Measurements from ENCODE around the gene ODR4. TPM values are rescaled to one million over a fixed set of nuclear protein-coding genes. Genes with fewer than 3 reads are reported as not detected.
"Not testable (repeated sequence)": the region's sequence is repeated elsewhere in the genome, so short reads cannot be mapped to it uniquely, and the experiment has no call there.

Gene ODR4
- total RNA-seq, 2 experiments from 2014 or later = 10.0 to 10.8 TPM

DNA sequence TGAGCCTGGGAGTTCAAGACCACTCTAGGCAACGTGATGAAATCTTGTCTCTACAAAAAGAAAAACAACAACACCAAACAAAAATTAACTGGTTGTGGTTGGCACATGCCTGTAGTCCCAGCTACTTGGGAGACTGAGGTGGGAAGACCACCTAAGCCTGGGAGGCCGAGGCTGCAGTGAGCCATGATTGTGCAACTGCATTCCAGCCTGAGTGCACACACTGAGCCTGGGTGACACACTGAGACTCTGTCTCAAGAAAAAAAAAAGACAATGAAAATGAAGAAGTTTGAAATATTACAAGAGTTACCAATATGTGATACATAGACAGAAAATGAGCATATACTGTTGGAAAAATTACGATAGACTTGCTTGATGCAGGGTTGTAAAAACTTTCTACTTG is 53.4 kb downstream of the ODR4 start:
- CTCF ChIA-PET = no interaction called here
- no peak overlapping the region for H3K4me3 Mint-ChIP-seq
- no peak overlapping the region for H3K27ac Mint-ChIP-seq
- H3K36me3 Mint-ChIP-seq (ENCODE audit: low read depth) = peaks cover 17% of the 10 kb centered on the region
- peaks cover 5% of the 10 kb centered on the region for H3K4me1 Mint-ChIP-seq
- POLR2A ChIA-PET = no interaction called here
- no peaks in the 10 kb centered on the region for H3K9me3 Mint-ChIP-seq
- no peaks in the 10 kb centered on the region for H3K27me3 Mint-ChIP-seq
- no peak for DNase-seq

DNA sequence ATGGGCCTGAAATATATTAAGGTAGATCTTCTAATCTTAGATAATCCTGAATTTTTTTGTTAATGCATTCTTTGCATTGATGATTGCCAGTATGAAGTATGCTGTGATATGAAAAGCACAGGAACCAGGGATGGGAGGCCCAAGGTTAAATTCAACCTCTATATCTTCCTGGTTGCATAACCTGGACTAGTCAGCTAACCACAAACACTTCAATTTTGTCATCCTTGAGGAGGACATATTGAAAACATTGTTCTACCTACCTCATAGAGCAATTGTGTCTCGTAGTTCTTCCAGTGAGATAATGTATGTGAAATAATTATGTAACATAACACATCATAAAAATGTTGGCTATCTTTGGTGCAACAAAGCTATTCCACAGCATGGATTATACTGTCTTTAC is 59.7 kb downstream of the ODR4 start:
- ChIA-PET CTCF (no interaction called here), POLR2A (no interaction called here)
- no peaks in the 10 kb centered on the region for H3K36me3 Mint-ChIP-seq (ENCODE audit: low read depth)
- no peak overlapping the region for H3K4me3 Mint-ChIP-seq
- H3K27me3 Mint-ChIP-seq = no peaks in the 10 kb centered on the region
- no peaks in the 10 kb centered on the region for H3K9me3 Mint-ChIP-seq
- DNase-seq = no peak
- H3K27ac Mint-ChIP-seq = no peak overlapping the region
- H3K4me1 Mint-ChIP-seq = peaks cover 1% of the 10 kb centered on the region

DNA sequence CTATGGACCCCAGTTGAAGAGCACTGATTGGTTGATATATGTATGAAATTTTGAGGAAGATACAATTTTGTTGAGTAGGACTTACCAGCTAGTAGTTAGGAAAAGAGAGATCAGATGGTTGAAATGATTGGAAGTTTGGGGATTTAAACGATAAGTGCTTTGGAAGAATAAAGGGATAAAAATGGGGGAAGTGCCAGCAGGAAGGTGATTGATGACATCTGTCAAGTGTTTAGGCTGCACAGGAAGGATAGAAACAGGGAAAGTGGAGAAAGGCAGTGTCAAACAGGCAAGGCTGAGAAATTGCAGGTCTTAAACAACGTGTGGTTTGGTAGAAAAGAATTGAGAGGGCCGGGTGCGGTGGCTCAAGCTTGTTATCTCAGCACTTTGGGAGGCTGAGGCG is 62.9 kb downstream of the ODR4 start:
- no peak for DNase-seq
- ChIA-PET POLR2A (no interaction called here), CTCF (interaction anchor here (0.7 kb wide), 1 partner anchor 472 kb away, joined by 3 read pairs; no protein-coding TSS in a partner anchor)
- no peak overlapping the region for H3K27ac Mint-ChIP-seq
- no peaks in the 10 kb centered on the region for H3K36me3 Mint-ChIP-seq (ENCODE audit: low read depth)
- H3K27me3 Mint-ChIP-seq = no peaks in the 10 kb centered on the region
- peaks cover 20% of the 10 kb centered on the region for H3K4me1 Mint-ChIP-seq
- H3K9me3 Mint-ChIP-seq = no peaks in the 10 kb centered on the region
- no peak overlapping the region for H3K4me3 Mint-ChIP-seq

DNA sequence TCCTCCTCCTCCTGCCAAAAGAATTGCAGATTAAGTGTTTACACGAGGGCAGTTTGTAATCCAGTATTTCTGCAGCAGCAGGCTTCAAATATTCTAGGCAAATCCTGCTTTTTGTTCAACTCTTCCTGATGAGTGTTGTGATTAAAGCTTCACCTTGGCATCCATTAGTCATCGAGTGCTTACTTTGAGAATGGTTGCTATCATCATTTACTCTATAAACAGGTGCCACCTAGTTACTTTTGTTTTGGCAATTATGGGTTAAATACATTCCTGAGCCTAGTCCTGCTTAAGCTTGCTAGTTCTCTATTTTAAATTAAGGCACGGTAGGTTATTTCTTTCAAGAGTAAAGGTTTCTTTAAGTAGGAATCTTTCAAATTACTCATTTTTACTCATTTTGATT is 64.9 kb downstream of the ODR4 start:
- CTCF ChIA-PET = no interaction called here
- POLR2A ChIA-PET = no interaction called here

DNA sequence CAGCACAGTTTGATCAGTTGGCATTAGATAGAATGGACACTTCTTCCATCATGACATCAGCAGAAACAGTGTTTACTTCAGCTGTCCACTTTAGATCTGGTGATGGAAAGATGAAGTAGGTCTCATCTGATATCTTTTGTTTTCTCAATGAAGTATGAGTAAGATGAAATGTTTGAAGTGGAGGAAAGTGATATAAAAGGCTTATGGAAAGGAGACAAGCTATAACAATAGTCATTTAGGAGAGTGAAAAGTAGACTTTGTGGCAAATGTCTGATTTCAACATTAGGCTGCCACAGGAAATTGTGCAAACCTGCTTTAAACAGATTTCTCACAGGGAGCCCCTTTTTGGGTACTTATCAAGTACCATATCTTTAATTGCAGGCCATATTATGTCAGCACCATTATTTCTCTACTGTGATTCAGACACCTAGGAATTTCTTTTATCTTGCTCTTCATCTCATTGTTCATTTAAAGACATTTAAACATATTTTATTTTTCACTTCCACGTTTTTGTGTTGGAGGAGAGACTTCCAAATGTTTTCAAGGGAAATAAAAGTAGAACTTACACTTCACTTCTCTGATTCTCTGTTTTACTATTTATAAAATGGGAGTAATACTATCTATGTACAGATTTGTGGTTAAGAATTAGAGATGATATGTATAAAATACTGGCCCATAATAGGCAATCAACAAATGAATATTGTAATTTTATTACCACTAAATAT is 67.2 kb downstream of the ODR4 start:
- ChIA-PET POLR2A (interaction anchor here (1.0 kb wide), 1 partner anchor 258 kb away, joined by 3 read pairs; no protein-coding TSS in a partner anchor), CTCF (no interaction called here)
- Mint-ChIP-seq H3K27me3 (no peaks in the 10 kb centered on the region), H3K36me3 (ENCODE audit: low read depth) (no peaks in the 10 kb centered on the region), H3K9me3 (no peaks in the 10 kb centered on the region), H3K4me1 (peaks cover 30% of the 10 kb centered on the region), H3K27ac (no peak overlapping the region), H3K4me3 (no peak overlapping the region)
- DNase-seq = no peak

More for the DNA sequence above, 64.9 kb downstream of the ODR4 start:
- DNase-seq = no peak
- H3K9me3 Mint-ChIP-seq = no peaks in the 10 kb centered on the region
- H3K36me3 Mint-ChIP-seq (ENCODE audit: low read depth) = no peaks in the 10 kb centered on the region
- no peak overlapping the region for H3K27ac Mint-ChIP-seq
- H3K27me3 Mint-ChIP-seq = no peaks in the 10 kb centered on the region
- H3K4me3 Mint-ChIP-seq = no peak overlapping the region
- peaks cover 30% of the 10 kb centered on the region for H3K4me1 Mint-ChIP-seq

DNA sequence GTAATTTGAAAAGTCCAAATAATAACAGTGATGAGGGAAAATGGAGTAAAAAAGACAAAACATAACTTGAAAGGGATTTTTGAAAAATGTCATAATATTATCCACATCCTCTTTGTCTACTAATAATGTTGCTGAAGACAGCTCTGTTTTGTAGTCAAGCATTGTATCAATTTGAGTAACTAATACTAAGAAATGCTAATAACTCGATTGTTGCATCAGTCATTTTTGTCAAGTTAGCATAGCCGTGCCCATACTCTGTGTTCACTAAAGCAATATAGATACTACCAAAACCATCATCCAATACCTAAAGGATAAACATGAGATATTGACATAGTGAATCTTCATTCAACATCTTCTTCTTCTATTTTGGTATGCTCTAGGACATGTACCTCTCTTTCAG is 68.0 kb downstream of the ODR4 start:
- DNase-seq = no peak
- POLR2A ChIA-PET = no interaction called here
- Mint-ChIP-seq H3K9me3 (no peaks in the 10 kb centered on the region), H3K4me3 (no peak overlapping the region), H3K27me3 (no peaks in the 10 kb centered on the region), H3K36me3 (ENCODE audit: low read depth) (no peaks in the 10 kb centered on the region), H3K4me1 (peaks cover 30% of the 10 kb centered on the region), H3K27ac (no peak overlapping the region)
- CTCF ChIA-PET = no interaction called here

DNA sequence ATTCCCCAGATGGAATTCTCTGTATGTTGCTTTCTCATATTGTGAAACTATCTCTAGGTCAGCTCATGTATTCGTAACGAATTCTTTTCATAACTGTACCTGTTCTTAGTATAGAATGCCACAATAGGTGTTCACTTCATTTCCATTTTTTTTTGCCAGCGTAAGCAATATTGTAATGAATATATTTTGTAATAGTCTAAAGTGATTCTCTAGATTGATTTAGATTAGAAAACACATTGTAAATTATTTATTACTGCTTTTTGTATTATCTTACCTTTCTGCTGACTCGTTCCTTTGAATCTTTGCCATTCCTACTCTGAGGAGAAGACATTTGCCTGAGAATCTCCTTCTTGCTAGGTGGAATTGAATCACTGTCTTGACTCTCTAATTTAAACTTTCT is 70.5 kb downstream of the ODR4 start:
- H3K4me1 Mint-ChIP-seq = peaks cover 25% of the 10 kb centered on the region
- no peaks in the 10 kb centered on the region for H3K27me3 Mint-ChIP-seq
- POLR2A ChIA-PET = interaction anchor here (1.2 kb wide), 1 partner anchor 28 kb away, joined by 3 read pairs; no protein-coding TSS in a partner anchor
- no peak overlapping the region for H3K27ac Mint-ChIP-seq
- no peak for DNase-seq
- no peaks in the 10 kb centered on the region for H3K36me3 Mint-ChIP-seq (ENCODE audit: low read depth)
- H3K4me3 Mint-ChIP-seq = no peak overlapping the region
- H3K9me3 Mint-ChIP-seq = no peaks in the 10 kb centered on the region
- CTCF ChIA-PET = no interaction called here

DNA sequence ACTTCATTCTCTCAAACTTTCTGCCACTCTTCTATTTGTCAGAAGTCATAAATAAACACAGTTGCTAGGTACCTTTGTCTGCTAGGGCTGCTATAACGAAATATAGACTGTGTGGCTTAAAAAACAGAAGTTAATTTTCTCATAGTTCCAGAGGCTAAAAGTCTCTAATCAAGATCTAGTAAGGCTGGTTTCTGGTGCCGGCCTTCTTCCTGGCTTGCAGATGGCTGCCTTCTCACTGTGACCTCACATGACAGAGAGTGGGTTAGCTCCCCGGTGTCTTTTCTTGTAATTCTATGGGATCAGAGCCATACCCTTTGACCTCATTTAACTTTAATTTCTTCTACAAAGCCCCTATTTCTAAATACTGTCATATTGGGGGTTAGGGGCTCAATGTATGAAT is 79.3 kb downstream of the ODR4 start:
- CTCF ChIA-PET = no interaction called here
- H3K4me1 Mint-ChIP-seq = no peaks in the 10 kb centered on the region
- H3K27ac Mint-ChIP-seq = no peak overlapping the region
- POLR2A ChIA-PET = no interaction called here
- H3K36me3 Mint-ChIP-seq (ENCODE audit: low read depth) = no peaks in the 10 kb centered on the region
- H3K9me3 Mint-ChIP-seq = no peaks in the 10 kb centered on the region
- no peak for DNase-seq
- no peaks in the 10 kb centered on the region for H3K27me3 Mint-ChIP-seq
- no peak overlapping the region for H3K4me3 Mint-ChIP-seq

DNA sequence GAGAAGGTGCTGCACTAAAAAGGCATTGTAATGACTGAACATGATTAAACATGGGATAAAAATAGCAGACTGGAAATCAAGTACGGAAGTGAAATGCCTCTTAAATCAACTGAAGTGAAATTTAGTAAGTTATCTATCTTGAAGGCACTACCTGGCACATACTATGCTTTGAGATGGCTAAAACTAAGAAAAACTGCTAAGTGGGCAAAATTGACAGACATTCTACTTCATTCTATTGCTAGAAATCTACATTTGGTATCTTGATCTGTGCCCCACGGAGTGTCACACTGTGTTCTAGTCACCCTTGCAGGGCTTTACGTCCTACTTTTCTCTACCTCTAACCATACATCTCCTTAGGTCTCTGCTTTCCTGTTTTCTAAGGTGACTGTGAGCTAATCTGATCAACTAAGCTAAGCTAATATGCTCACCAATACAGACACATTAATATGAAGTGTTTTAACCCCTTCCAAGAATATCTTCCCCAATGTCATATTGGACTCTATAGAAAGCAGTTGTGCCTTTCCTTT is 81.2 kb downstream of the ODR4 start:
- DNase-seq = no peak
- no peaks in the 10 kb centered on the region for H3K4me1 Mint-ChIP-seq
- CTCF ChIA-PET = no interaction called here
- no peak overlapping the region for H3K27ac Mint-ChIP-seq
- no peaks in the 10 kb centered on the region for H3K36me3 Mint-ChIP-seq (ENCODE audit: low read depth)
- no peaks in the 10 kb centered on the region for H3K27me3 Mint-ChIP-seq
- POLR2A ChIA-PET = no interaction called here
- H3K4me3 Mint-ChIP-seq = no peak overlapping the region
- H3K9me3 Mint-ChIP-seq = no peaks in the 10 kb centered on the region

DNA sequence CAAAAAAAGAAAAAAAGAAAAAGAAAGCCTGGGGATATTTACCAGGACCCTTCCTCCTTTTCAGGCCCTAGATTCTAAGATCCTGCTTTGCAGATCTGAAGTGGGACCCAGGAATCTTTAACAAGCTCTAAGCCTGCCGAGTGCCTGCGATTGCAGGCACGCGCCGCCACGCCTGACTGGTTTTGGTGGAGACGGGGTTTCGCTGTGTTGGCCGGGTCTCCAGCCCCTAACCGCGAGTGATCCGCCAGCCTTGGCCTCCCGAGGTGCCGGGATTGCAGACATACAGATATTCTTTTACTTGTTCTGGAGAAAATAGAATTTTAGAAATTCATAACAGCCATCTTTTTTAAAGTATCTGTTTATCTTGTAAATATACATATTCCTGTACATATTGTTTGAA is 83.5 kb downstream of the ODR4 start:
- H3K36me3 Mint-ChIP-seq (ENCODE audit: low read depth); H3K9me3 Mint-ChIP-seq; H3K27me3 Mint-ChIP-seq; H3K27ac Mint-ChIP-seq; DNase-seq; POLR2A ChIA-PET; H3K4me1 Mint-ChIP-seq; H3K4me3 Mint-ChIP-seq; CTCF ChIA-PET: not testable (repeated sequence)

DNA sequence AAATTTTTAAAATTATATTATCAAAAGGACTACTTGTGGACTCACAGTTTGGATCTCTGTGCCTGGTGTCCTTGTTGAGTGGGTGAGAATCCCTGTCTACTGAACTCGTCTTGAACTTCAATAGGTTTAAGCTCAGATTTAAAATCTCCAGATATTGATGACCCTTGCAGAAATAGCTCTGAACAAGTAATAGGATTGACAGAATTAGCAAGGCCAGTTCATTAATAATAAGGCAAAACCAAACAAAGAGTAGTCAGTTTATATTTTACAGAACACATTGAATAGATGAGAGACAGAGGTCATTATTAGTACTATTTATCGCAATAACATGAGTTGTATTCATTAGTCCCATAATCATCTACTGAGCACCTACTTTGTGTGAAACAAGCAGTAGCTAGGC is 85.4 kb downstream of the ODR4 start, which contains the start of gene PDC:
Gene PDC (minus strand): TSS at position 101 of the 400 bp plus-strand sequence. CDS start 11,655 bp downstream, outside the sequence.
- CTCF ChIA-PET = no interaction called here

DNA sequence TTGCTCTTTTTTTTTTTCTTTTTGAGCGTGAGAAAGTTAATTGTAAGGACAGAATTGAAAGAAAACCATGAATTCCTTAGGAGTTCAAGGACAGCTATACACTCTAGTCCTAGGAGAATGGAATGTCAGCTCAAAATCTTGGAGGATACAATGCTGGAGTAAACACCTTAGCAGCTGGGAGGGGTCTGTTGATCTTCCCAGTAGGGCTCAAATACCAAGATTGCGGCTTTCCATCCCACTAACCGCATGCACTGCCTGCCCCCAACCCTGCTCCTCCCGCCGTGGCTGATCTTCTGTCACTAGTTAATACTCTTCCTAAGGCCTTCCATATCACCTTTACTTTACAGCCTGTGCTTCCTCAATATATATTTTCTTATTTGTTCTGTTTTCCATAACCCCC is 87.9 kb downstream of the ODR4 start:
- no peaks in the 10 kb centered on the region for H3K4me1 Mint-ChIP-seq
- H3K4me3 Mint-ChIP-seq = no peak overlapping the region
- ChIA-PET CTCF (no interaction called here), POLR2A (no interaction called here)
- H3K27ac Mint-ChIP-seq = no peak overlapping the region
- H3K9me3 Mint-ChIP-seq = no peaks in the 10 kb centered on the region
- no peak for DNase-seq
- no peaks in the 10 kb centered on the region for H3K36me3 Mint-ChIP-seq (ENCODE audit: low read depth)
- H3K27me3 Mint-ChIP-seq = peaks cover 4% of the 10 kb centered on the region

More for the DNA sequence above, 85.4 kb downstream of the ODR4 start, which contains the start of gene PDC:
- Mint-ChIP-seq H3K4me1 (no peaks in the 10 kb centered on the region), H3K9me3 (no peaks in the 10 kb centered on the region), H3K27ac (no peak within 1 kb of the TSS), H3K36me3 (ENCODE audit: low read depth) (no peaks in the 10 kb centered on the region), H3K4me3 (no peak within 1 kb of the TSS), H3K27me3 (no peaks in the 10 kb centered on the region)
- POLR2A ChIA-PET = no interaction called here
- DNase-seq = no peak

DNA sequence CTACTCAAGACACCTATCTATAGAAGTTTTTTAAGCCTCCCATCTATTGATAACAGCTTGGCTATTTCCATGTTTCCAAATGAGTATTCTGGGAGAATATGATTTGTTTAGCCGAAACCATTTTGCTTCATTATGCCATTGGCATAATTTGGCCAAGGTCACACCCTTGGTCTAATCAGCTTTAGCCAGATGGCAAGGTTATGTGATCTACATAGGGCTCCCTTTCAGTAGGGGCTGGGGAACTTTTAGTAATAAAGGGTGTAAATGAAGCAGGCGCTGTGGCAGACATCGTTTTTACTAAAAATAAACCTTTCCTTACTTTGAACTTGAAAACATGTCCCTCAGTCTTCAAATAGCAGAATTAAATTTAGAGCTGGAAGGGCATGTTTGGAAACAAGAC is 88.3 kb downstream of the ODR4 start:
- POLR2A ChIA-PET = no interaction called here
- DNase-seq = no peak
- Mint-ChIP-seq H3K4me3 (no peak overlapping the region), H3K9me3 (no peaks in the 10 kb centered on the region), H3K27ac (no peak overlapping the region), H3K27me3 (peaks cover 4% of the 10 kb centered on the region), H3K36me3 (ENCODE audit: low read depth) (no peaks in the 10 kb centered on the region), H3K4me1 (no peaks in the 10 kb centered on the region)
- CTCF ChIA-PET = no interaction called here

DNA sequence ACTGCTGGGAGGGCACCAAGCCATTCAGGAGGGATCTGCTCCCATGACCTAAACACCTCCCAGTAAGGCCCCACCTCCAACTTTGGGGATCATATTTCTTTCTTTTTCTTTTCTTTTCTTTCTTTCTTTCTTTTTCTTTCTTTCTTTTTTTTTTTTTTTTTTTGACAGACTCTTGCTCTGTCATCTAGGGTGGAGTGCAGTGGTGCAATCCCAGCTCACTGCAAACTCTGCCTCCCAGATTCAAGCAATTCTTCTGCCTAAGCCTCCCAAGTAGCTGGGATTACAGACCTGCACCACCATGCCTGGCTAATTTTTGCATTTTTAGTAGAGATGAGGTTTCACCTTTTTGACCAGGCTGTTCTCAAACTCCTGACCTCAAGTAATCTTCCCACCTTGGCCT is 89.9 kb downstream of the ODR4 start:
- H3K4me1 Mint-ChIP-seq; POLR2A ChIA-PET; H3K36me3 Mint-ChIP-seq (ENCODE audit: low read depth); H3K27me3 Mint-ChIP-seq; DNase-seq; H3K27ac Mint-ChIP-seq; H3K4me3 Mint-ChIP-seq; H3K9me3 Mint-ChIP-seq: not testable (repeated sequence)
- CTCF ChIA-PET = interaction anchor here (0.7 kb wide), 1 partner anchor 465 kb away, joined by 4 read pairs; no protein-coding TSS in a partner anchor

All from activated CD4-positive, alpha-beta memory T cell treated with anti-CD3 and anti-CD28 coated beads, Interleukin-2, amount 10 ng/mL, durations not matched to agents 7 days and 5 days (primary cell).